HG02642 (cell line): ENCODE measurements around the gene JARID2.

Experiments used
- ATAC-seq: cut with Tn5 transposase; IDR thresholded peaks from one replicate; pipeline ENCODE4 v1.9.1; 2021; ENCODE audit warnings: mild to moderate bottlenecking; ENCODE audit not compliant: unreplicated experiment, poor library complexity

JARID2 gene

GRCh38 chr6:15447546-15448267, 201.8 kb downstream of the JARID2 start:
- ATAC-seq, result no peak

GRCh38 chr6:15449011-15449410, 203.1 kb downstream of the JARID2 start:
- no peak for ATAC-seq

GRCh38 chr6:15451738-15452137, 205.9 kb downstream of the JARID2 start:
- no peak for ATAC-seq

GRCh38 chr6:15452182-15452941, 206.5 kb downstream of the JARID2 start:
- ATAC-seq, result no peak

- ATAC-seq, result no peak
Measured at GRCh38 chr6:15453186-15453585, 207.3 kb downstream of the JARID2 start.

GRCh38 chr6:15453622-15454021, 207.8 kb downstream of the JARID2 start:
- ATAC-seq, result no peak

GRCh38 chr6:15456422-15456821, 210.6 kb downstream of the JARID2 start:
- ATAC-seq, result no peak

GRCh38 chr6:15457121-15457650, 211.3 kb downstream of the JARID2 start:
- no peak for ATAC-seq

- peak; percentile 72 for ATAC-seq
Measured at GRCh38 chr6:15458021-15458459, 212.2 kb downstream of the JARID2 start.

- ATAC-seq, result no peak
Measured at GRCh38 chr6:15460110-15460727, 214.3 kb downstream of the JARID2 start.

- ATAC-seq, result no peak
Measured at GRCh38 chr6:15461127-15461944, 215.5 kb downstream of the JARID2 start.

GRCh38 chr6:15462256-15462655, 216.4 kb downstream of the JARID2 start:
- no peak for ATAC-seq

- ATAC-seq, result no peak
Measured at GRCh38 chr6:15462717-15463525, 217.1 kb downstream of the JARID2 start.

GRCh38 chr6:15464211-15464725, 218.4 kb downstream of the JARID2 start:
- ATAC-seq, result no peak

- no peak for ATAC-seq
Measured at GRCh38 chr6:15465212-15465611, 219.3 kb downstream of the JARID2 start.

GRCh38 chr6:15470746-15471145, 224.9 kb downstream of the JARID2 start:
- no peak for ATAC-seq

- no peak for ATAC-seq
Measured at GRCh38 chr6:15472621-15473020, 226.8 kb downstream of the JARID2 start.

- no peak for ATAC-seq
Measured at GRCh38 chr6:15473174-15473573, 227.3 kb downstream of the JARID2 start.

GRCh38 chr6:15473741-15474161, 227.9 kb downstream of the JARID2 start:
- no peak for ATAC-seq
